ENCODE measurements around the gene ANKRD55. TPM values are rescaled to one million over a fixed set of nuclear protein-coding genes. Genes with fewer than 3 reads are reported as not detected.

Gene ANKRD55
- total and polyA plus RNA-seq, 2 donors (not counting 1 experiment from before 2014, with no cell fraction given): not detected

DNA sequence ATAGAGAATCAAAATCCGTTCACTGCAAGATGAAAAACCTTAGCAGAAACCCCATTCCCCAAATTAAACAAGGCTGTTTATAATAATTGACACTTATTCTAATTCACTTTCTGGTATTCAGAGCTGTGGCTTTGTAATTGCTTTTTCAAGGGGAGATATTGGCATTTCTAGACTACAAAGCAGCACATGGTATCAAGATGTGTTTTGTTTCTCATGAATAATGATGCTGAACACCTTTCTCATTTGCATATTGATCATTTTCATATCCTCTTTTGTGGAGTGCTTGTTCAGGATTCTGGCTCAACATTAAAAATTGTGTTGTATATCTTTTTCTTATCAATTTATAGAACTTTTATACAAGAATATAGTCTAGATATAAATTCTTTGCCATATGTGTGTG is 22.4 kb upstream of the ANKRD55 start:
- Histone ChIP-seq H3K4me1 (ENCODE audit: control insufficient read depth, extremely low read depth, insufficient read depth, low read length) (peaks cover 8% of the 10 kb centered on the region), H3K4me3 (replicated peaks in 1 of 4; ENCODE audit: control extremely low read depth in 1 of 4, insufficient read depth in 1 of 4, low read depth in 3 of 4, low read length in 4 of 4) (no peak overlapping the region), H3K27me3 (ENCODE audit: control insufficient read depth, insufficient read depth, low read length) (no peaks in the 10 kb centered on the region), H3K27ac (ENCODE audit: insufficient read depth, low read length) (no peak overlapping the region), H2AFZ (ENCODE audit: low read length) (no peak overlapping the region), H4K20me1 (ENCODE audit: control insufficient read depth, extremely low read depth, insufficient read depth, low read length) (no peaks in the 10 kb centered on the region), H3K9ac (ENCODE audit: insufficient read depth, low read length) (no peak overlapping the region), H3K4me2 (ENCODE audit: extremely low read depth, insufficient read depth, low read length) (no peak overlapping the region), H3K79me2 (ENCODE audit: control insufficient read depth, insufficient read depth, low read length) (no peaks in the 10 kb centered on the region), H3K9me3 (ENCODE audit: control insufficient read depth, insufficient read depth, low read depth, low read length) (no peaks in the 10 kb centered on the region), H3K36me3 (ENCODE audit: control insufficient read depth, insufficient read depth, low read length) (no peaks in the 10 kb centered on the region)
- DNase-seq (ENCODE audit: low read depth in 2 of 2): no peak
- TF ChIP-seq EZH2 (IDR thresholded peaks at IDR 0.05; ENCODE audit: low read length, missing control alignments) (no peak), CTCF (conservative IDR thresholded peaks at IDR 0.05 in 1 of 2, IDR thresholded peaks at IDR 0.05 in 1 of 2; ENCODE audit: low read depth in 1 of 2, low read length in 2 of 2) (no peak)

- TF ChIP-seq EZH2 (IDR thresholded peaks at IDR 0.05; ENCODE audit: low read length, missing control alignments): no peak
- no peak for TF ChIP-seq CTCF (conservative IDR thresholded peaks at IDR 0.05 in 1 of 2, IDR thresholded peaks at IDR 0.05 in 1 of 2; ENCODE audit: low read depth in 1 of 2, low read length in 2 of 2)
- no peak overlapping the region for H2AFZ ChIP-seq (ENCODE audit: low read length)
These were observed 20.8 kb upstream of the ANKRD55 start for GRCh38 chr5:56253924-56254323.

DNA sequence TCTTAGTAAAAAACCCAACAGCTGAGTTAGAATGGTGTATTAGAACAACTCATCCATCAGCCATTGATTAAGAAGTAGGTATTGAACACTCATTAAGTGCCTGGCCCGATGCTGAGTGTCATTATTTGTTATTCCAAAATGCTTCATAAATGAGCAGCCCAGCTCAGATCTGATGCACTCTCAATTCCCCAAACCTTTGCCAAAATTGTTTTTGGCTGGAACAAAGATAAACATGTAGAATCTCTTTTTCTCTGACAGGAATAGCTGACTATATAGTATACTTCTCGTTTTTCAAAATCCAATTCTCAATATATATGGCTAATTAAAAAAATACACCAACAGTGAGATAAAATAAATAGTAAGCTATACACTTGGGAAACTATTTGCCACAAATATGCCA is 20.0 kb upstream of the ANKRD55 start:
- Histone ChIP-seq H3K27ac (ENCODE audit: insufficient read depth, low read length) (no peak overlapping the region), H3K27me3 (ENCODE audit: control insufficient read depth, insufficient read depth, low read length) (no peaks in the 10 kb centered on the region), H3K9me3 (ENCODE audit: control insufficient read depth, insufficient read depth, low read depth, low read length) (no peaks in the 10 kb centered on the region), H3K4me2 (ENCODE audit: extremely low read depth, insufficient read depth, low read length) (no peak overlapping the region), H4K20me1 (ENCODE audit: control insufficient read depth, extremely low read depth, insufficient read depth, low read length) (no peaks in the 10 kb centered on the region), H3K36me3 (ENCODE audit: control insufficient read depth, insufficient read depth, low read length) (no peaks in the 10 kb centered on the region), H3K4me3 (replicated peaks in 1 of 4; ENCODE audit: control extremely low read depth in 1 of 4, insufficient read depth in 1 of 4, low read depth in 3 of 4, low read length in 4 of 4) (no peak overlapping the region), H3K9ac (ENCODE audit: insufficient read depth, low read length) (no peak overlapping the region), H3K4me1 (ENCODE audit: control insufficient read depth, extremely low read depth, insufficient read depth, low read length) (no peaks in the 10 kb centered on the region), H2AFZ (ENCODE audit: low read length) (no peak overlapping the region), H3K79me2 (ENCODE audit: control insufficient read depth, insufficient read depth, low read length) (no peaks in the 10 kb centered on the region)
- no peak for DNase-seq (ENCODE audit: low read depth in 2 of 2)
- TF ChIP-seq CTCF (conservative IDR thresholded peaks at IDR 0.05 in 1 of 2, IDR thresholded peaks at IDR 0.05 in 1 of 2; ENCODE audit: low read depth in 1 of 2, low read length in 2 of 2) (no peak), EZH2 (IDR thresholded peaks at IDR 0.05; ENCODE audit: low read length, missing control alignments) (no peak)

More at GRCh38 chr5:56253924-56254323, 20.8 kb upstream of the ANKRD55 start:
- no peak for DNase-seq (ENCODE audit: low read depth in 2 of 2)
- Histone ChIP-seq H3K27ac (ENCODE audit: insufficient read depth, low read length) (no peak overlapping the region), H3K9ac (ENCODE audit: insufficient read depth, low read length) (no peak overlapping the region), H3K79me2 (ENCODE audit: control insufficient read depth, insufficient read depth, low read length) (no peaks in the 10 kb centered on the region), H3K4me3 (replicated peaks in 1 of 4; ENCODE audit: control extremely low read depth in 1 of 4, insufficient read depth in 1 of 4, low read depth in 3 of 4, low read length in 4 of 4) (no peak overlapping the region), H3K4me1 (ENCODE audit: control insufficient read depth, extremely low read depth, insufficient read depth, low read length) (no peaks in the 10 kb centered on the region), H3K36me3 (ENCODE audit: control insufficient read depth, insufficient read depth, low read length) (no peaks in the 10 kb centered on the region), H3K27me3 (ENCODE audit: control insufficient read depth, insufficient read depth, low read length) (no peaks in the 10 kb centered on the region), H3K9me3 (ENCODE audit: control insufficient read depth, insufficient read depth, low read depth, low read length) (no peaks in the 10 kb centered on the region), H4K20me1 (ENCODE audit: control insufficient read depth, extremely low read depth, insufficient read depth, low read length) (no peaks in the 10 kb centered on the region), H3K4me2 (ENCODE audit: extremely low read depth, insufficient read depth, low read length) (no peak overlapping the region)

All from fibroblast of lung (primary cell).